HG02973 (cell line): ENCODE results near the gene TMC4.

Source experiments
- ATAC-seq: cut with Tn5 transposase; IDR thresholded peaks from one replicate; pipeline ENCODE4 v1.9.1; 2021; ENCODE audit warnings: moderate library complexity; ENCODE audit not compliant: unreplicated experiment

TMC4 gene

DNA sequence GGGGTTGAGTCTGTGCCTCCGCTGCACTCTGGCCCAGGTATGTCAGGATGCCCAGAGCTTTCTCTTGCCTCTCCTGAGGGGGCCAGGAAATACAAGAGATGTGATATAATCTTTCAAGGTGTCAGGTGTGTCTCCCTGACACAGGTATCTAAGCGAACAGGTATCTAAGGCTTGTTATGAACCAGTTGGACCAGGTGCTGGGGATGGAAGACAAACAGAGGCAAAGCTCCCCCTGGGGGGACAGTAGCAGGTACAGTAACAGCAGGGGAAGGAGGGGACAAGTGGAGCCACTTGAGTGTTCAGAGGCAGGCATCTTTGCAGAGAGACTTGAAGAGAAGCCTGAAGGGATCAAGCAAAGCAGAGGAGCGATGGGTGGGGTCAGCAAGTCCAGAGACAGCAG is 16.0 kb downstream of the TMC4 start:
- ATAC-seq: no peak

DNA sequence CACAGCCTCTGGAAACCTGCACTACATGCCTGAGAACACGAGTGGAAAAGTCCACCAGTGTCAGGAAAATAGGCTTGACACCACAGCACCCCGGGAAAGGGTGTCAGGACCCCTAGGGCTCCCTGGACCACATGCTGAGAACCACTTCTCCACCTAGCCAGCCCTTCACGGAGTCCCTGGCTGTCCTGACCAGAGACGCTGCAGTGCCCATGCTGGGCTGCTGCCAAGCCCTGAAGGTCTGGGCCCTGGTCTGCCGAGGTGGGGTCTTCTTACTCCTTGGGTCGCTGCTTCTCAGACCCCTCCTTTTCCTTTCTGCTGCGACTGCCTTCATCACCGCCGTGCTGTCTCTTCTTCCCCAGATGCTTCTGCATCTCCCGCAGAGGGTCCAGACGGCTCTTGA is 16.5 kb downstream of the TMC4 start:
- no peak for ATAC-seq

DNA sequence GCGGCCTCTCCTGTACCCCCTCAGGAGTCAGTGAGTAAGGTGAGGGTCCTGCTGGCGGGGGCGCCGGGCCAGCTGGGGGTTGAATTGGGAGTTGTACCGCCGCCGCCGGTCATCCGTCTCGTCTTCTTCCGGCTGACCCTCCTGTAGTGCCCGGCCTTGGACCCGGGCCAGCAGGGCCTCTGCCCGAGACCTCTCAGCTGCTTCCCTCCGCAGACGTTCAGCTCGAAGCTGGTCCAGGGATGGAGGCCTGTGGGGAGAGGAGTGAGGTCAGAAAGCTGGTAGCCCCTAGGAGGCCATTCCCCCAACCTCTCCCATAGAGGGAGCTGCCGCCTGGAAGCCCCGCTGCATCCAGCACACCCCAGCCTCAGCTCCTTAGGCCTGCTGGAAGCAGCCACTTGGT is 17.3 kb downstream of the TMC4 start:
- no peak for ATAC-seq

DNA sequence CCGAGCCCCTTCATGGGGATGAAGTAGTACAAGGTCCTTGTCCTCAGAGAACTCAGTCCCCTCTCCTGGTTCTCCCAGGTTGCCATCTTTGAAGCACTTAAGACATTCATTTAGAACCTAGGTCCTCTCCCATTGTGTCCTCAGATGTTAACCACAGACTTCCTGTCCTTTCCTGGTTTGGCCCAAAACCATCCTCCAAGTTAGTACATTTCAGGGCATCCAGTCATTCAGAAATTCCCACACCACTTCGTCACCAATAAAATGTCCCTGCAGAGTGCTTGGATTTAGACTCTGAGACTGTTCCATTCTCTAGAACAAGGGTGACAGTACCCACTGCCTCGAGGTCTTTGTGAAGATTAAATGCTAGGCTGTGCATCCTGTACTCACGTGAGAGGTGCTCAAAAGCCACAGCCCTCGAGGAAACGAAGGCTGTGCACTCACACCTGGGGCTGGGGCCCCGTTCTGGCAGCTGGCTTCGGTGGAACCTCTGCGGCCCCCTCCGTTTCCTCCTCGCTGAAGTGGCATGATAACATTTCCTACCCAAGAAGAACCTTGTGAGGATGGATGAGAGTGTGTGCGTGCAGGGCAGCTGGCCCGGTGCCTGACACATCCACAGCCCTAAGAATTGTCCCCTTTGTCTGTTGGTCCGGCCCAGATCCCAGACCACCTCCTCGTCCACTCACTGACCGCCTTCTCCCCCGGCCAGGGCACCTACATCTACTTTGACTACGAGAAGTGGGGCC is 18.2 kb downstream of the TMC4 start:
- ATAC-seq: no peak

DNA sequence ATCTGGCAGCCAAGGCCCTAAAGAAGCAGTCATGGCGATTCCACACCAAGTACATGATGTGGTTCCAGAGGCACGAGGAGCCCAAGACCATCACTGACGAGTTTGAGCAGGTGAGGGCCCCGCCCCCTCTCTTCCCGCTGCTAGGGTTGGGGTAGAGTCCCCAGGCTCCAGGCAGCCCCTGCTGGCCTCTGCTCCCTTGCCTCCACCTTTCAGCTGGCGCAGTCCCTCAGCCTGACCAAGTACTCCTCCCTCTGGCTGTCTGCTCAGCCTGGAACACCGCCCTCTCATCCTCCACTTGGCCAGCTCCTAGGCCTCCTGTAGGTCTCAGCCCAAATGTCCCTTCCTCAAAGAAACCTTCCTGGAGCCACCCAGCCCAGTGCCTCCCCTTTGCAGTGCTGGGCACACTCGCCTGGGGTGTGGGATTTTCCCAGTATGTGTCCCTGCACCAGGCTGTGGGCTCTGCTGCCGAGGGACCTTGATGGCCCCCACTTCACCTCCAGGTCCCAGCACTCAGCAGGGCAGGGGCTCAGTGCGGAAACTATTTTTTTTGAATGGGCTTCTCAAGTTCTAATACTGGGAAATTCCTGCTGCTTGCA is 19.1 kb downstream of the TMC4 start:
- no peak for ATAC-seq

DNA sequence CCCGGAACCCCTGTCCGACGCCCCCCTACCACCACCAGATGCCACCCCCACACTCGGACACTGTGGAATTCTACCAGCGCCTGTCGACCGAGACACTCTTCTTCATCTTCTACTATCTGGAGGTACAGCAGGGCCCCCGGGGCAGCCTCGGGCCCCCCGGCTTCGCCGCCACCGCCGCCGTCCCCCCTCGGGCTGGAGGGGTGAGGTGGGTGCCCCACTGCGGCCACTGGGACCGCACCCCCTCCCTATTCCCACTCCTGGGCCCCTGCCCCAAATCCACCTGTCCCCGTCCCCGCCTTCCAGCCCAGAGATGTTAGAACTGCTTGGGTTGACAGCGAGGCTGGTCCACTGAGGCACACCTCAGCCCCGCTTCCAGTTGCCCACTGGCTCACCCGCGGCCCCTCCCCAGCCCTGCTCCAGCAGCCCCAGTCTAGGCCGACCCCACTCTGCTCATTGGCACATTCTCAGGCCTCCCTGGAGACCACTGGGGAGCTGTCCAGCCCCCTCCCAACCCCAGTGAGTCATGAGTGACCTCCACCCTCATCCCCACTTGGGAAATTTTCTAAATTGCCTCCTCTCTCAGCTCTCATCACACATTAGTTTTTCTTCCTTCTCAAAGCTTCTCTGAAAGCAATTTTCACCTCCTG is 20.0 kb downstream of the TMC4 start:
- no peak for ATAC-seq

DNA sequence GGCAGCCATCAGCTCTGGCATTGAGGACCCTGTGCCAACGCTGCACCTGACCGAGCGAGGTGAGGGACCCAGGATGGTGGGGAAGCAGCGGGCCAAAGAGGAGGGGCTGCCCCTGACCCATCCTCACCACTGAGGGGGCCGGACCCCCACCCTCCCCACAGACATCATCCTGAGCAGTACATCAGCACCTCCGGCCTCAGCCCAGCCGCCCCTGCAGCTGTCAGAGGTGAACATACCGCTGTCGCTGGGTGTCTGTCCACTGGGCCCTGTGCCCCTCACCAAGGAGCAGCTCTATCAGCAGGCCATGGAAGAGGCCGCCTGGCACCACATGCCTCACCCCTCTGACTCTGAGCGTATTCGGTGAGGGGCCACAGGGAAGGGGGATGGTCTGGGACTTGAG is 20.7 kb downstream of the TMC4 start:
- ATAC-seq: no peak

DNA sequence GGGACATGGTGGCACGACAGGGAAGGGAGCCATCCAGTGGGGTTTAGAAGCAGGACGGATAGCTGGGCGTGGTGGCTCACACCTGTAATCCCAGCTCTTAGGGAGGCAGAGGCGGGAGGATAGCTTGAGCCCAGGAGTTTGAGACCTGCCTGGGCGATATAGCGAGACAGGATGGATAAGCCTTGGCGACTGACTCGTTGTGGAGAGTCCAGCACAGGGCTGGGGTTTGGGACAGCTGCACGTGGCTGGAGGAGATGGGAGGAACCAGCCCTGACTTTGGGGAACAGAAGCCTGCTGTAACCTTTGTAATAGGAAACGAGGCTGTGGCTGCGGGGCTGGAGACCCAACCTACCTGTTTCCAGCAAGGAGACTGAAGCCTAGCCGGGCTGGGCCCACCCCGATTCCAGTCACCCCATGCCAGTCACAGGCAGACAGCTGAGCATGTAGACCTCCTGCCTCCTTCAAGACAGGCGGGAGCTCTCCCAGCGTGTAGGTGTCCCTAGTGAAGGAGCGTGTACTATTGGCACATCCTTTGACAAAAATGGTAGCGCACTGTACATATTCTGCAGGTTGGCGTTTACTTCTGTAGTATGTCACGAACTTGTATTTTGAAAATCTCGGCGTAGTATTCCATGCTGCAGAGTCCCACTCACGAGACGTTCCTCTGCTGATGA is 21.5 kb downstream of the TMC4 start:
- ATAC-seq: no peak

DNA sequence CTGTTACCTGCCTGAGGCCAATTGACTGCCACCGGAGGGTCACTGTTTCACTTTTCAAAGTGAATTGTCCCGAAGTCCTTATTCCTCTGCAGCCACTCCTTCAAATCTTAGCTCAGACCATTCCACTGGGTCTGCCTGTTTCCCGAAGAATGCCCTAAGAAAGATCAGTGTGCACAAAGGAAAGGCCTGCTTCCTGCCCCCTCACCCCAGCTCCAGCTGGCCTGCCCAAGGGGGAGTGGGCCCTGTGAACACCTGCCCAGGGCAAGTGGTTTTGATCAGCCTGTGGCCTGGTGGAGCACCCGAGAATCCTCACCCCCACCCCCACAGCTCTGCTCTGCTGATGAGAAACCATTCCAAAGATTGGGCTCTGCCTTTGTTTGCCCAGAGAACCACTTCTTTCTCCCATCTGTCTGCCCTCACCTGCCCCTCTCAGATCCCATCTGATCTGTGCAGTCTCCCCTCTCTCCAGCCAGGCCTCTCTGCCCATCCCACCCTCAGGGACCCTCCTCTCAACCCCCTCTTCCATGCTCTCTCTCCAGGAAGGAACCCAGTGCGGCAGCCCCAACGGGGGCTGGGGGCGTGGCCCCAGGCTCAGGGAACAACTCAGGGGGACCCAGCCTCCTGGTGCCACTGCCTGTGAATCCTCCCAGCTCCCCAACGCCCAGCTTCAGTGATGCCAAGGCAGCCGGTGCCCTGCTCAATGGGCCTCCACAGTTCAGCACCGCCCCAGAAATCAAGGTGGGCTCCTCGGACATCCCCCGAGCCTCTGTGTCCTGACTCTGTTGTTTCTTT is 23.7 kb downstream of the TMC4 start:
- no peak for ATAC-seq

DNA sequence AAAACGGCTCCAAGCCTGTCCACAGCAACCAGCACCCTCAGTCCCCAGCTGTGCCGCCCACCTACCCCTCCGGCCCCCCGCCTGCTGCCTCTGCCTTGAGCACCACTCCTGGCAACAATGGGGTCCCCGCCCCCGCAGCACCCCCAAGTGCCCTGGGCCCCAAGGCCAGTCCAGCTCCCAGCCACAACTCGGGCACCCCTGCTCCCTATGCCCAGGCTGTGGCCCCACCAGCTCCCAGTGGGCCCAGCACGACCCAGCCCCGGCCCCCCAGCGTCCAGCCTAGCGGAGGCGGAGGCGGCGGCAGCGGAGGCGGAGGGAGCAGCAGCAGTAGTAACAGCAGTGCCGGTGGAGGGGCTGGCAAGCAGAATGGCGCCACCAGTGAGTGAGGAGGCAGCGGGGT is 24.8 kb downstream of the TMC4 start:
- ATAC-seq: no peak

DNA sequence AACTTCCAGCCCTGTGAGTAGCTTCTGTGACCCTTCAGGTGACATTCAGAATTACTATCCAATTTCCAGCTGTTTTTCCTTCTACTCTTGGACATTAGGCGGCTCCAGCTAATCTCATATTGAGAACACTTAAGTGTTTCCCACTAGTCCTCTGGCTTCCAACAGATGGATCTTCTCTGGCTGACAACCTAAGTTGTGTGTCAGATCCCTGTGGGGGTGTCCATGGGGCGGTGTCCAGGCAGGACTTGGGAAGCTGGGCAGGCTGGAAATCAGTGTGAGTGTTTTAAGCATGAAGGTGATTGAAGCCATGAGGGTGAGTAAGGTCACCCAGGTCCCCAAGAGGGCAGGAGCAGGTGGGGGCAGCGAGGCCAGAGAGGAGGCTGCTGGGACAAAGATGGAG is 25.3 kb downstream of the TMC4 start:
- ATAC-seq: no peak

DNA sequence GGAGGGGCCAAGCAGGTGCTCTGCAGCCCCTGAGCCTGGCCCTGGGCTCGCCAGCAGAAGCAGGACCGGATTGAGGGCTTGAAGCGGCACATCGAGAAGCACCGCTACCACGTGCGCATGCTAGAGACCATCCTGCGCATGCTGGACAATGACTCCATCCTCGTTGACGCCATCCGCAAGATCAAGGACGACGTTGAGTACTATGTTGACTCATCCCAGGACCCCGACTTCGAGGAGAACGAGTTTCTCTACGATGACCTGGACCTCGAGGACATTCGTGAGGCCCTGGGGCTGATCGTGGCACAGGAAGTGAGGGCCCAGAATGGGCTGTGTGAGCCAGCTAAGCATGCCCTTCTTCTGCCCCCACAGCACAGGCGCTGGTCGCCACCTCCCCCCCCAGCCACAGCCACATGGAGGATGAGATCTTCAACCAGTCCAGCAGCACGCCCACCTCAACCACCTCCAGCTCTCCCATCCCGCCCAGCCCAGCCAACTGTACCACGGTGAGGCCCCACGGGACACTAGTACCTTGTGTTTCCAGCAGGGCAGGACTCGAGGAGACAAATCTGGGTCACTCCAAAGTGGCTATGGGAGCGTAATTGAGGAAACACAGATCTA is 27.3 kb downstream of the TMC4 start:
- no peak for ATAC-seq

DNA sequence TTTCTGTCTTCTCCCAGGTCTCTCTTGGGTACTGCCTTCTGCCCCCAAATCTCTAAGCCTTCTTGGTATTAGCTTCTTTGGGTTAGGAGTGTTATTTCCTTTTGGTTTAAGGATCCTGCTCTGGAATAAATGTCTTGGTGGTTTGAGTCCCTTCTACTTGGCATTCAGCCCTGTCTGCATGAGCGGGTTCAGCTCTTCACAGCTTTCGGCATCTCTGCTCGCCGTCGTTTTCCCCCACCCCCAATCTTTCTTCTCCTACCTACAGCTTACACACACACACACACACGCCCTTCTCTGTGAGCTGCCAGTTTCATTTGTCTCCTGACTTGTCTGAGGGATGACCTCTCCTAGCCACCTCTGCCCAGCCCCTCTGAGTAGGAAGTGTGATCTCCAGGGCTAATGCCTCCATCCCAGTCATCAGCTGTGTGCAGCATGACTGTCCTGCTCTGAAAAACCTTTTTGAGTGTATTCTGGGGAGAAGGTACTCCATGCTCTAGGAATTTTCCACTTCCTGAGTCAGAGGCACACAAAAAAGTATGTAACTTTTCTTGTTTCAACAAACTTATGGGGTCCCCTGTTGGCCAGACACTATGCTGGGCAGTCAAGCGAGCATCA is 30.7 kb downstream of the TMC4 start:
- no peak for ATAC-seq

DNA sequence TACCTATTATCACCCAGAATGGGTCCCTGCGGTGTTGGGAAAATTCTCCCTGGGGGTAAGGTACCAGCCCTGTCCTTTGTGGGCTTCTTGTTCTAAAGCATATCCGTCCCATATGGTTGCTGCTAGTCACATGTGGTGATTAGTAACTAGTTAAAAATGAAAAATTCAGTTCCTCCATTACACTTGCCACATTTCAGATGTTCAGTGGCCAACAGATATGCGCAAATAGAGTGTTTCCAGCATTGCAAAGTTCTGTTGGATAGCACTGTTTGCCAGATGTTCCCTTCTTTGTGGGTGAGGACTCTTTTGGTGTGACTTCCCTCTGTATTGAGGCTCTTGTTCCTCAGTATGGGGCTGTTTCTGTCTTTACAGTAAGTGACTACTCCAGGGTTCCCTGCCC is 31.6 kb downstream of the TMC4 start:
- no peak for ATAC-seq

DNA sequence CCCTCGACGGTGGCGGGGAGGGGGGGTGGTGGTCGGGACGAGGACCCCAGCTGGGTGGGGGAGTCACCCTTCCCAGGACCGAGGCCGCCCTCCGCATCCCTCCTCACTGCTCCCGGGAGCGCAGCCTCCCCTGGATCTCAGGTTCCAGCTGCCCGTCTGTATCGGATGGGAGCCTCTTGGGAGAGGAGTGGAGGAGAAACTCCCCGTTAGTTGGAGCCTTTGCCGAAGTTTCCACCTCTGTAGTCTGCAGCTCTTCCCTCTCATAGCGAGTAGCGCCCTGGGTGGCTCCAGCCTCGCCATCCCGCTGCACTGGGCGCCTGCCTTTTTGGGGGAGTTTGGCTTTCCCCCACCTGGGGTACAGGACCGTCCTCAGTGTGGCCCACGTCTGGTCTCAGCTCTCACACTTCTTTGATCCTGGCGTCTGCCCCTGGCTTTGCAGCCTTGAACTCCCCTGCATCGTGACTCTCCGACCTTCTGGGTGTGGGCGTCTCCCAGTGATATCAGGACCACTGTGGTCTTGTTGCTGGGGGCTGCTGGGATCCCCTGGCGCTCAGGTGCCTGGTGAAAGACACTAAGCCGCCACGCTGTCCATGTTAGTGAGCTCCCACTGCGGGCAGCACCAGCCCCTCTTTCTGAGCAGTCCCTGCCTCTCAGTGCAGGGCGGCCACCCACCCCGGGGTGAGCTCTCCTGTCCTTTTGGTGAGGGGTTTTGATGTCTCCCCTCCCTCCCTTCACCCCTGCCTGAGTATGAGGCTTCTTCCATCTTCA is 34.3 kb downstream of the TMC4 start:
- ATAC-seq: no peak

DNA sequence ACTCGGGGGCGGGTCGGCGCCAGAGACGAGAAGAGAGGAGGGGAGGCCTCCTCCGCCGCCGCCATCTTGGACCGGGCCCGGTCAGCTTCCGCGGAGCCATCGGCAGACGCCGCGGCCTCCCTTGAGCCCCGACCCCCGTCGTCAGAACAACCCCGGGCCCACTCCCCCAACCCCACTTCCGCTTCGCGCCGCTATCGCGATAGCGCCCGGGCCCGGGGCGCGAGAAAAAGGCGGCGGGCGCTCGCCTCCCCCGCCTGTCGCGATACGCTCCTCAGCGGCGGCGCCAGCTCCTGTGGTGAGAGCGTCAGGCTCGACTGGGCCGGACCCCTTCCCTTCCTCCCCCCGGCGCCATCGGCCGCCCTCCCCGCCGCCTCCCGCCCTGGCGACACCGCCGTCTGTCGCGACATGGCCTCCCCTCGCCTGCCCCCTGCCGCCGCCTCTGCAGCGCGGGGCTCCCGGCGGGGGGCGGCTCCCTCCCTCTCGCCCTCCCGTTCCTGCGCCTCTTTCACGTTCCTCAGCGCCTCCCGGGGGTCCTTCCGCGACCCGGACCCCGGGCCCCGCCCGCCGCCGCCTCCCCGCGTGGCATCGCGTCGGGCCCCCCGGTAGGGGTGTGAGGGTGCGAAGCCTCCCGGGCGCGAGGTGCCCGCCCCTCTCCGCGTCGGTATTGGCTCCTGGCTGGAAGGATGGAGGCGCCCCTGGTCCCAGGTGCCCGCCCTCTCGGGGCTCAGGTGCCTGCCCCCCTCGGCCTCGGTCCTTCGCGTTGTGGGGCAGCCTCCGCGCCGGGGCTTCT is 35.1 kb downstream of the TMC4 start, which contains the start of gene CNOT3:
Gene CNOT3, plus strand, starts transcription at position 64 of the 790 bp plus-strand sequence. CDS start 5,217 bp downstream, outside the sequence.
- ATAC-seq: no peak

DNA sequence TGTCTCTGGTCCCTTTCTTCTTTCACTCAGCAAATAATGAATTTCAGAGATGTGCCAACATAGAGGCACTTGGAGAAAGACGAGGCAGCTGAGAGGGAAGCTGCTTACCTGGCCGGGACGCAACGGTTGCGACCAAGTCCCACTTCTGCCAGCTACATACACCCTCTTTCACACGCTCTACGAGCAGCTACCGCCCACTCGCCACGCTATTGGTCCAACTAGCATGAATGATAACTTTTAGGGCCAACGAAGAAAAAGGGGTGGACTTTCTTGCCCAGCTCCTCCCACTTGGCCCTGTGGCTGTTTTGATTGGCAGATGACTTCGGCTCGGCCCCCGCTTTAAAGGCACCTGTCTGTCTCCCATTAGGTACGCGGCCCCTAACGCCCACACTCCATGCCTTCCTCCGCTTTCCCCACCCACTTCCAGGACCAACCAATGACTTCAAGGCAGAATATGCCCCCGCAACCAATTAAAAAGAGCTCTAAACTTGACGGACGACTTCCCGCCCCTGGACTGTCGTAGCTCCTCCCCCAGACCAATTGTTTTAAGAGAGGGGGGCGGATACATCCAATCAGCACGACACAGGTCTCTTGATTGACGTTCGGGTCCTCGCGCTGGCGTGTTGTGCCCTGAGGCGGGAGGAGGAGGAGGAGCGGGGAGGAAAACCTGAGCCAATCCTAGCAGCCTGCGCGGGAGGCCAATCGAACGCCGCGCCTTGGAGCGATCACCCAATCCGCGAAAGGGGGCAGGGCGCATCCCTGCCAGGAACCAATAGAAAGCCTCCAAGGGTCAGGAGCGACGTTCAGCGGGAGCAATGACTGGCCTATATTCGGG is 35.9 kb downstream of the TMC4 start:
- peak; percentile 69 for ATAC-seq
